Measurements from ENCODE around the gene KIR3DL1. TPM values are rescaled to one million over a fixed set of nuclear protein-coding genes. Genes with fewer than 3 reads are reported as not detected.
"Not testable (repeated sequence)": the region's sequence is repeated elsewhere in the genome, so short reads cannot be mapped to it uniquely, and the experiment has no call there.

KIR3DL1 gene
- total RNA-seq (not detected in 2 replicates), polyA plus RNA-seq (not detected in 2 replicates), polyA minus RNA-seq (ENCODE audit: low replicate concordance) (not detected in 2 replicates)
- not detected in 2 replicates for polyA plus RNA-seq (2012)

- not testable (repeated sequence) for DNase-seq (ENCODE audit: low read depth in 2 of 2); H4K20me1 ChIP-seq (ENCODE audit: control insufficient read depth, extremely low read depth, insufficient read depth, low read length); H3K9ac ChIP-seq (ENCODE audit: insufficient read depth, low read length); H3K27me3 ChIP-seq (ENCODE audit: control insufficient read depth, insufficient read depth, low read length); H3K36me3 ChIP-seq (ENCODE audit: control insufficient read depth, insufficient read depth, low read length); H3K79me2 ChIP-seq (ENCODE audit: control insufficient read depth, insufficient read depth, low read length); H3K4me1 ChIP-seq (ENCODE audit: control insufficient read depth, extremely low read depth, insufficient read depth, low read length); H3K4me2 ChIP-seq (ENCODE audit: extremely low read depth, insufficient read depth, low read length); H2AFZ ChIP-seq (ENCODE audit: low read length); H3K4me3 ChIP-seq (replicated peaks in 1 of 4; ENCODE audit: control extremely low read depth in 1 of 4, insufficient read depth in 1 of 4, low read depth in 3 of 4, low read length in 4 of 4); H3K27ac ChIP-seq (ENCODE audit: insufficient read depth, low read length); H3K9me3 ChIP-seq (ENCODE audit: control insufficient read depth, insufficient read depth, low read depth, low read length)
These were observed at the start of gene KIR3DL1 for GRCh38 chr19:54816251-54816650. TSS of gene KIR3DL1 (plus strand) at chr19:54816468.

GRCh38 chr19:54769646-54770045, 46.6 kb upstream of the KIR3DL1 start, which contains the start of gene KIR2DL1:
TSS of gene KIR2DL1 (plus strand) at chr19:54769793. CDS start at chr19:54769851, 58 bp downstream.
- H3K36me3 ChIP-seq (ENCODE audit: control insufficient read depth, insufficient read depth, low read length); H3K4me2 ChIP-seq (ENCODE audit: extremely low read depth, insufficient read depth, low read length); H2AFZ ChIP-seq (ENCODE audit: low read length); H3K9me3 ChIP-seq (ENCODE audit: control insufficient read depth, insufficient read depth, low read depth, low read length); H3K4me1 ChIP-seq (ENCODE audit: control insufficient read depth, extremely low read depth, insufficient read depth, low read length); H3K79me2 ChIP-seq (ENCODE audit: control insufficient read depth, insufficient read depth, low read length); H3K9ac ChIP-seq (ENCODE audit: insufficient read depth, low read length); H3K4me3 ChIP-seq (replicated peaks in 1 of 4; ENCODE audit: control extremely low read depth in 1 of 4, insufficient read depth in 1 of 4, low read depth in 3 of 4, low read length in 4 of 4); H4K20me1 ChIP-seq (ENCODE audit: control insufficient read depth, extremely low read depth, insufficient read depth, low read length); H3K27ac ChIP-seq (ENCODE audit: insufficient read depth, low read length); H3K27me3 ChIP-seq (ENCODE audit: control insufficient read depth, insufficient read depth, low read length); DNase-seq (ENCODE audit: low read depth in 2 of 2): not testable (repeated sequence)

- not testable (repeated sequence) for H4K20me1 ChIP-seq (ENCODE audit: control insufficient read depth, extremely low read depth, insufficient read depth, low read length); H3K36me3 ChIP-seq (ENCODE audit: control insufficient read depth, insufficient read depth, low read length); H3K4me2 ChIP-seq (ENCODE audit: extremely low read depth, insufficient read depth, low read length)
These were observed 45.8 kb upstream of the KIR3DL1 start for GRCh38 chr19:54770511-54770910.

GRCh38 chr19:54771018-54771960, 45.0 kb upstream of the KIR3DL1 start:
- not testable (repeated sequence) for H2AFZ ChIP-seq (ENCODE audit: low read length); H3K4me1 ChIP-seq (ENCODE audit: control insufficient read depth, extremely low read depth, insufficient read depth, low read length); H3K4me2 ChIP-seq (ENCODE audit: extremely low read depth, insufficient read depth, low read length); H3K4me3 ChIP-seq (replicated peaks in 1 of 4; ENCODE audit: control extremely low read depth in 1 of 4, insufficient read depth in 1 of 4, low read depth in 3 of 4, low read length in 4 of 4); DNase-seq (ENCODE audit: low read depth in 2 of 2); H3K36me3 ChIP-seq (ENCODE audit: control insufficient read depth, insufficient read depth, low read length); H3K79me2 ChIP-seq (ENCODE audit: control insufficient read depth, insufficient read depth, low read length); H3K27me3 ChIP-seq (ENCODE audit: control insufficient read depth, insufficient read depth, low read length); H3K9me3 ChIP-seq (ENCODE audit: control insufficient read depth, insufficient read depth, low read depth, low read length); H3K9ac ChIP-seq (ENCODE audit: insufficient read depth, low read length); H3K27ac ChIP-seq (ENCODE audit: insufficient read depth, low read length); H4K20me1 ChIP-seq (ENCODE audit: control insufficient read depth, extremely low read depth, insufficient read depth, low read length)

More at GRCh38 chr19:54770511-54770910, 45.8 kb upstream of the KIR3DL1 start:
- not testable (repeated sequence) for H3K9ac ChIP-seq (ENCODE audit: insufficient read depth, low read length); H3K9me3 ChIP-seq (ENCODE audit: control insufficient read depth, insufficient read depth, low read depth, low read length); H3K4me3 ChIP-seq (replicated peaks in 1 of 4; ENCODE audit: control extremely low read depth in 1 of 4, insufficient read depth in 1 of 4, low read depth in 3 of 4, low read length in 4 of 4); H3K4me1 ChIP-seq (ENCODE audit: control insufficient read depth, extremely low read depth, insufficient read depth, low read length); H3K27ac ChIP-seq (ENCODE audit: insufficient read depth, low read length); H3K79me2 ChIP-seq (ENCODE audit: control insufficient read depth, insufficient read depth, low read length); DNase-seq (ENCODE audit: low read depth in 2 of 2); H3K27me3 ChIP-seq (ENCODE audit: control insufficient read depth, insufficient read depth, low read length); H2AFZ ChIP-seq (ENCODE audit: low read length)

GRCh38 chr19:54772666-54773065, 43.6 kb upstream of the KIR3DL1 start:
- H3K9ac ChIP-seq (ENCODE audit: insufficient read depth, low read length); H3K27me3 ChIP-seq (ENCODE audit: control insufficient read depth, insufficient read depth, low read length); DNase-seq (ENCODE audit: low read depth in 2 of 2); H3K4me3 ChIP-seq (replicated peaks in 1 of 4; ENCODE audit: control extremely low read depth in 1 of 4, insufficient read depth in 1 of 4, low read depth in 3 of 4, low read length in 4 of 4); H2AFZ ChIP-seq (ENCODE audit: low read length); H3K9me3 ChIP-seq (ENCODE audit: control insufficient read depth, insufficient read depth, low read depth, low read length); H3K36me3 ChIP-seq (ENCODE audit: control insufficient read depth, insufficient read depth, low read length); H4K20me1 ChIP-seq (ENCODE audit: control insufficient read depth, extremely low read depth, insufficient read depth, low read length); H3K4me1 ChIP-seq (ENCODE audit: control insufficient read depth, extremely low read depth, insufficient read depth, low read length); H3K27ac ChIP-seq (ENCODE audit: insufficient read depth, low read length); H3K79me2 ChIP-seq (ENCODE audit: control insufficient read depth, insufficient read depth, low read length); H3K4me2 ChIP-seq (ENCODE audit: extremely low read depth, insufficient read depth, low read length): not testable (repeated sequence)

- H2AFZ ChIP-seq (ENCODE audit: low read length); H3K36me3 ChIP-seq (ENCODE audit: control insufficient read depth, insufficient read depth, low read length); H3K4me1 ChIP-seq (ENCODE audit: control insufficient read depth, extremely low read depth, insufficient read depth, low read length); H3K9me3 ChIP-seq (ENCODE audit: control insufficient read depth, insufficient read depth, low read depth, low read length); H3K79me2 ChIP-seq (ENCODE audit: control insufficient read depth, insufficient read depth, low read length); H3K27me3 ChIP-seq (ENCODE audit: control insufficient read depth, insufficient read depth, low read length); H3K4me2 ChIP-seq (ENCODE audit: extremely low read depth, insufficient read depth, low read length); H3K4me3 ChIP-seq (replicated peaks in 1 of 4; ENCODE audit: control extremely low read depth in 1 of 4, insufficient read depth in 1 of 4, low read depth in 3 of 4, low read length in 4 of 4); DNase-seq (ENCODE audit: low read depth in 2 of 2); H4K20me1 ChIP-seq (ENCODE audit: control insufficient read depth, extremely low read depth, insufficient read depth, low read length); H3K9ac ChIP-seq (ENCODE audit: insufficient read depth, low read length); H3K27ac ChIP-seq (ENCODE audit: insufficient read depth, low read length): not testable (repeated sequence)
These were observed 41.0 kb upstream of the KIR3DL1 start for GRCh38 chr19:54775095-54775815.

Measured in fibroblast of lung (primary cell).